ENCODE data around the gene SLCO3A1.

The SLCO3A1 gene

DNA sequence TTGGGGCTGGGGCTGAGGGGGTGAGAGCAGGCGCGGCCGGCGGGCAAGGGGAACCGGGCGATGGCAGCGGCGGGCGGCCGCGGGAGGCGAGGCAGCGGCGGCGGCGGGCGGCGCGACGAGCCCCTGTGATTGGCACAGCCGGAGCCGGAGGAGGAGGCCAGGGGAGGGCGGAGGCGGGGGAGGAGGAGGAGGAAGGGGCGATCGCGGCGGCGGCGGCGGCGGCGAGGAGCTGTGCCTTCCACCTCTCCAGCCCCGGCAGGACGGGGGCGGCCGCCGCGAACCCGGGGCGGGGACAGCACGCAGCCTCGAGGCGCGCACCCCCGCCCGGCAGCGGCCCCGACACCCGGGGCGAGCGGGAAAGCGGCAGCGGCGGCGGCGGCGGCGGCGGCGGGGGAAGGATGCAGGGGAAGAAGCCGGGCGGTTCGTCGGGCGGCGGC lies at the start of gene SLCO3A1:
TSS of gene SLCO3A1 (plus strand) at position 198 of the 437 bp plus-strand sequence.
- DNase-seq (ENCODE audit: low read depth), result no peak

DNA sequence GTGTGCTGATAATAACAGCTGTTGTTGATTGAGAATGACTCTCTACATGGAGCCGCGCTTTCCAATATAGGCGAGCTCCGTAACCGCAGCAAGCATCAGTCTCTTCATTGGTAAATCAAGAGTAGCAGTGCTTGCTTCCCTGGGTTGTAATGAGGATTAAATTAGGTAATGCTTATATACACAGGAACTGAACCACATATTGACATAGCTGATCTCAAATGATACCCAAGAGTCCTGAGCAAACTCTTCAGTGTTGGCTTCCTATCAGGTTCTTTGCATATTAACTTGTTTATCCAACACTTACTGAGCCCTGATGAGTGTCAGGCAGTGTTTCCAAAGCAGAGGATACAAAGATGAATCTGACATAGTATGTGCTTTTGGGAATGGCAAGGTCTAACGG lies 46.4 kb upstream of the SLCO3A1 start:
- DNase-seq (ENCODE audit: low read depth), result no peak

DNA sequence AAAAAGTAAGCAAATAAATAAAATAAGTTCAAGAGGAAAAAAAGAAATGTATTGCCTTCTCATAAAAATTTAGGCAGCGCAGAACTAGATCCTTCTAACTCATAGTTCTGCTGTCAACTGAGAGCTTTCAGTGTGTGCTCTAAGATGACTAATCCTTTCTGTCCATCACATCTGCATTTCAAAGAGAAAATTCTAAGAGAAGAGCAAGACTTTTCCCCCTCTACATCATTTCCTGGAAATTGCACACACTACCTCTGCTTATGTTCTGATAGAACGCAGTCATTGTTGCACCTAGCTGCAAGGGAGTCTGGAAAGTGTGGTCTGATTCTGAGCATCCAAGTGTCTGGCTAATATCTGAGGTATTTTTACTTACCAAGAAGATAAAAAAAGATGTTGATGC lies 39.6 kb upstream of the SLCO3A1 start:
- no peak for DNase-seq (ENCODE audit: low read depth)

DNA sequence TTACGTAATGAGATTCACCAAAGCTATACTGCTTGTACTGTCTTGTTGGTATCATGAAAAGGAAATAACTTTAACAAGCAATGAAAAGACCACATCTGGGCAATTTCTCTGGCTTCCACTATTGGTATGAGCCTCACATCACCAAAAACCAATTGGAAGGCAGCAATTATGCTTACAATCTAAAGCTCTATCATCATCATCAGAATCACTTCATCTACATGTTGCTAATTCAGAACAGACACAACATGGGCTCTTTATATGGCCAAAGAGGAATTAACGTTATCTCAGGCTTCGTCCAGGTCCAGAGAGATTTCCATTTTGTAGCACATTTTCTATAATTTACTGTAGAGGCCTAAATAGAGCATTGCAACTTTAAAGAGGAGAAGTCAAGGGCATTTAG lies 36.6 kb upstream of the SLCO3A1 start:
- DNase-seq (ENCODE audit: low read depth), result no peak

DNA sequence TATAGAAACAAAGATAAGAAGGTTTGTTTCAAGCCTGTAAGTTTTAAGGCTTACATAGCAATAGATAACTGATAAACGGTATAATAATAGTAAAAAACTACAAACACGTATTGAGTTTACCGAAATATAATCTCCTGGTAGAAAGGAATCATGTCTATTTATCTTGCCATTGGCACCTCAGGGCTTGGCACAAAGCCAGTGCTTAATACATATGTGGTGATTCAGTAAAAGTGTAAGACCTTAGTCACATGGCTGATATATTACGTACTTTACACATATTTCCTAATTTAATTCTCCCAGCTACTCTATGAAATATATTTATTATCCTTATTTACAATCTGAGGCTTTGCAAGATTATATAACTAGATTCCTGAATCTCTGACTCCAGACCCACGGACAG lies 32.0 kb upstream of the SLCO3A1 start:
- DNase-seq (ENCODE audit: low read depth), result no peak

DNA sequence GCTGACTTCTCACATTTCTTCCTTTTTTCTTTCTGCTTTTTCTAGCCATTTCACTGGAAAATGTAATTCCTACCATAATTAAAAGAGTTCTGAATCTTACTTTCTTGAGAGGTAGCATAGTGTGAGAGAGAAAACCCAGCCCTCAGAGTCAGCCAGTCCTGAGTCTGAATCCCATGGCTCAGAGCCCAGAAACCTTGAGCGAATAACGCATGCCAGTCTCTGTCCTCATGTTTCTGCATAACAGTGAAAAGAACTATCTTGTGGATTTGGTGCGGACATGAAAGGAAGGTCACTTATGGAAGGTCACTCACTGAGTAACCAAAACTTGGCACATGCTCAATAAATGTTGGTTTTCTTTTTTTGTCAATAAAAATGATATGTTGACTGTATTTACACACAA lies 29.3 kb upstream of the SLCO3A1 start:
- no peak for DNase-seq (ENCODE audit: low read depth)

DNA sequence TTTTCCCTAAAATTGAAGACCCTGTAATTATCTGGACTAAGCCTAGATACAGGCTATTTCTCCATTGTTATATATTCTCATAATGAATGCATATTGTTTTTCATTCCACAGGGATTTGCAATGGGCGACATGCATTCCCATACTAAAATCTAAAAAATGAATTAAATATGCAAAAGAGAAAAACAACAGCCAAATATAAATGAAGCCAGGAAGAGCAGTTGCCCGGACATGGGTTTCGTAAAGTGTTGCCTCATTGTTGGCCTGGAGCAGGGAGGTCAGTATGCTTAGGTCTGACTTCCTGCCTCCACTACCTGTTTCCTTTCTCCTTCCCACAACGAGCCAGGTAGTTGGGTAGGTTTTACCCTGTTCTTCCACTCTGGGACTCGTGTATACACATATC lies 27.1 kb upstream of the SLCO3A1 start:
- DNase-seq (ENCODE audit: low read depth), result no peak

DNA sequence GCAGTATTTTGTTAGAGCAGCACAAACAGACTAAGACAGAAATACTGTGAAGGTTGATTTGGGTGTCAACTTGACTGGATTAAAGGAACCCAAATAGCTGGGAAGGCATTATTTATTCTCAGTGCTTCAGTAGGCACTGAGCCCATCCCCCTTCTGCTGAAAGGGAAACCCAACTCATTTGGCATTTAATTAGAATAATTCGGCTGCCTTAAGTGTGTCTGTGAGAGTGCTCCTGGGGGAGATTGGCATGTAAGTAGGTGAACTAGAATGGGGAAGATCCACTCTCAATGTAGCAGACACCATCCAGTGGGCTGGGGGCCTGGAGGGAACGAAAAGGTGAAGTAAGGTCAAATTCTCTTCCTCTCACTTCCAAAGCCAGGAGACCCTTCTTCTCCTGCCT lies 20.5 kb upstream of the SLCO3A1 start:
- DNase-seq (ENCODE audit: low read depth), result no peak

DNA sequence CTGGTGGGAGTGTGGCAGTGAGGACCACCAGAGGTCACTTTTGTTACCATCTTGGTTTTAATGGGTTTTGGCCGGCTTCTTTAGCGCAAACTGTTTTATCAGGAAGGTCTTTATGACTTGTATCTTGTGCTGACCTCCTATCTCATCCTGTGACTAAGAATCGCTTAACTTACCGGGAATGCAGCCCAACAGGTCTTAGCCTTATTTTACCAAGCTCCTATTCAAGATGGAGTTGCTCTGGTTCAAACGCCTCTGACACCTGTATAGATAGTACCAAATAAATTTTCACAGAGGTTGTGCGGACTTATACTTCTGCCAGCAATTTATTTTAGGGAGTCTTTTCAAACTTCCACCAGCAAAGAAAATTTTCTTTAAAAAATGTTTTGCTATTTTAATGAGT lies 13.6 kb upstream of the SLCO3A1 start:
- no peak for DNase-seq (ENCODE audit: low read depth)

DNA sequence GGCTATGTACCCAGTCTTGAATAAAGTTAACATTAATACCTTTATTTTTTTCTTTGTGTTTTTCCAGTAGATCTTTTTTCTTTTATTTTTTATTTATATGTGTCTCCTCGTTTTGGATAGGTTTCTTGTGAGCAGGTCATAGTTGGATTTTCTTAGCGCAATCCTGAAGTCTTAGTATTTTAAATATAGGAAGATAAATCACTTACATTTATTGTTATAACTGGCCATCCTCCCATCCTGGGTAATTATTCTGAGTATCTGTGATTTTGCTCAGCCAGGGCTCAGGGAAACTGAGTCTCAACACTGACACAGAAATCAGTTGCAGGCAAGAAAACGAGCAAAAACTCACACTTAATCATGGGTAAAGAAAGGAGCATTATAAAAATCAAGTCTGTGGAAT lies 11.6 kb upstream of the SLCO3A1 start:
- no peak for DNase-seq (ENCODE audit: low read depth)

DNA sequence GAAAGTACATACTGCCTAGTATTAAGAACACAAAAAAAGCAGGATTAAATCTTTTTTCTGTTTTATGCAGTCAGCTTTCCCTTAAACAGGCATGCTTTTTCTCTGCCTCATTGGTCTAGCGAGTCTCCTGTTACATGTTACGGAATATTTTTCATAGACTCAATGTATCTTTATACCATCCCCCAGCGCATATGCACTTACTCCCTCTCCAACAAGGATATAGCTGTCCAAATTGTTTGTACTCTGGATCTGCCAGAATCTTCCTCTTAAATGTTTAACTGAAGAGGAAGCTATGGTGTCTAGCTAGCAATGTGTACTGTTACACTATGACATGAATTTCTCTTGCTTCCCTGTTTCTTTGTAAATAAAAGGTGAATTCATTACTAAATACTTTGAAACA lies 9.2 kb upstream of the SLCO3A1 start:
- no peak for DNase-seq (ENCODE audit: low read depth)

DNA sequence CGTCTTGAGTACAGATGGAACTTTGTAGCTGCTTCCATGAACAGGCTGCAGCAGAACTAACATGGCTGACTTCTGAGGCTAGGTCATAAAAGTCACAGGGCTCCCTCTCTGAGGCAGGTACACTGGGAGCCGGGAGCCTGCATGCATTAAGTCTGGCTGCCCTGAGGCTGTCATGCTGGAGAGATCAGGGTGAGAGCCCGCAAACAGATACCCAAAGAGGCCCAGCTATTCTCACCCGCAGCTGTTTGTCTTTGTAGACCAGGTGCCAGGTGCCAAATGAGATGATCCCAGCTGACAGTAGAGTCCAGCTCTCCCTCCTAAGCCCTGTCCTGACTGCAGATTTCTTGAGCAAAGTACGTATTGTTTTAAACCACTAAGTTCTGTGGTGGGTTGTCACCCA lies 8.6 kb upstream of the SLCO3A1 start:
- DNase-seq (ENCODE audit: low read depth), result no peak

DNA sequence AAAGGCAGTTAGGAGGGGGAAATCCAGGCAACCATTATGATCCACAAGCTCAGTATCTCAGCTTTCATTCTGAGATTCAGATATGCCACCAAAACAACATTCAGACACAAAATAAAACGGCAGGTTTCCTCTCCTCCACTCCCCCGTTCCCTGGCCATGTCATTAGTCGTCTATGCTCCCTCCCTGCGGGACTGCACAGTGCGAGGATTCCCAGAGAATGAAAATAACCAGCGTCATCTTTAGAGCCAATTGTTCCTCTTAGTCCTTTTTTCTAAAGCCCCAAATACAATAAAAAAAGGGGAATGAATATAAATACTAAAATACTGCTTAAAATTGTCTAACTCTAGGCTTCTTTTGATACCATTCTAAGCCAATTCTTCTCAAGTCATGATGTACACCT lies 7.8 kb upstream of the SLCO3A1 start:
- no peak for DNase-seq (ENCODE audit: low read depth)

DNA sequence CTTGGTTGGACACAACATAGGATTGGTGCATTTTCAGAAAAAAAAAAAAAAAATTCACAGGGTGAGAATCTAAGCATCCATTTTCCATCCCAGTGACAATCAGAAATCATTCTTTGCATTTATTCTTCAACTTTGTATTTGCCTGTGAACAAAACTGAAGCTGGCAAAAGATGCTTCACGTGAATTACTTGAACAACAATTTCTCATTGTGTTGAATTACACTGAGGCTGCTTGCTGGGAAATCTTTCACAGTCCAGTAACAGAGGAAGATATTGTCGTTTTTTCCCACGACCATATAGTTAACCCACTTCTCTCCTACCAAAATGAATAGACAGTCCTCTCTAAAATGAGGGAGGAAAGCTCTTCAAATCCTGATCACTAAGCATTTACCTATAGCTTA lies 4.3 kb upstream of the SLCO3A1 start:
- DNase-seq (ENCODE audit: low read depth), result no peak

DNA sequence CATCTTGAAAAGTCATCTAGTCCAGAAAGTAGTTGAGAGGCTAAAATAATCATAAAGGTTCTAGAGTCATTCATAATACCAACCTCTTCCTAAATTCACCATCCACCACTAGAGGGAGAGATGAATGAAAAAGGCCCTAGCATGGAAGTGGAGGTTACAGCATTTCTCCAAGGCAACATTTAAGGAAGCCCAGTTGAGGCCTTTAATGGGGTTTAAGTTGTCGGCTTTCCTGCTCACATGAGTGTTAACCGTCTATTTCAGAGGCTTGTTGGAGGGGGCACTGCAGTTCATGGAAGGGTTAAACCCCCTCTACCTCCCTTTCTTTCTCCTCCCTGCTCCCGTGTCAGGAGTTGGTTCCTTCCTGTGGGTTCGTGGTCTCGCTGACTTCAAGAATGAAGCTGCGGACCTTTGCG lies 3.8 kb upstream of the SLCO3A1 start:
- no peak for DNase-seq (ENCODE audit: low read depth)

DNA sequence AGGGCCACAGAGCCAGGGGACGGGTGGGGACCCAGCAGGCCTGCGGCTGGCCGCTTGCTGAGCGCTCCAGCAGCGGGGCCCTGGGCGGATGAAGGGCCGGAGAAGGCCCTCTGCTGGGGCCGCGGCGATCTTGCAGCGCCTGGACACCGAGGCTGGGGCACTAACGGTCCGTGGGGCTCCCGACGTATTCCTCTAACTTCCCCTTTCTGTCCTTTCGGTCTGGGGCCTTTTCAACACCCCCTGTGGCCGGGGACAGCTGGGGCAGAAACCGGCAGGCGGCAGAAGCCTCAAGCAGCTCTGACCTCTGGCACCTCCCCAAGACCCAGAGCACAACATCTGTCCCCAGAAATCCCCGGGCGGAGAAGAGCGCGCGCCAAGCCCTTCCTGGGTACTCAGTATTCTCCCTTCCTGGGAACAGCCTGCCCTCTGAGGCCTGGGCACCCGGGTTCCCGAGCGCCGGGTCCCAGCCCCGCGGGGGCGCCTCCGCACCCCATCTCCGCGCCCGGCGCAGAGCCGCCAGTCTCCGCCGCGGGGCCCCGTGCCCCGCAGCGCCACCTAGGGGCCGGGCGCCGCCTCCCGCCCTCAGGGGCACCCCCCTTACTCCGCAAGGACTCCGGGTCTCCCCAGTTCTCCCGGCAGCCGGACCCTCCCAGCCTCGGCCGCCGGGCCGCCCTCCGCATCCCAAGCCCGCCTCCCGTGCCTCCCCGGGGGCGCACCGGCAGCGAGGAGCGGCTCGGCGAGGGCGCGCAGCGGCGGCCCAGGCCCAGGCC lies 582 bp upstream of the SLCO3A1 start:
- DNase-seq (ENCODE audit: low read depth), result no peak

DNA sequence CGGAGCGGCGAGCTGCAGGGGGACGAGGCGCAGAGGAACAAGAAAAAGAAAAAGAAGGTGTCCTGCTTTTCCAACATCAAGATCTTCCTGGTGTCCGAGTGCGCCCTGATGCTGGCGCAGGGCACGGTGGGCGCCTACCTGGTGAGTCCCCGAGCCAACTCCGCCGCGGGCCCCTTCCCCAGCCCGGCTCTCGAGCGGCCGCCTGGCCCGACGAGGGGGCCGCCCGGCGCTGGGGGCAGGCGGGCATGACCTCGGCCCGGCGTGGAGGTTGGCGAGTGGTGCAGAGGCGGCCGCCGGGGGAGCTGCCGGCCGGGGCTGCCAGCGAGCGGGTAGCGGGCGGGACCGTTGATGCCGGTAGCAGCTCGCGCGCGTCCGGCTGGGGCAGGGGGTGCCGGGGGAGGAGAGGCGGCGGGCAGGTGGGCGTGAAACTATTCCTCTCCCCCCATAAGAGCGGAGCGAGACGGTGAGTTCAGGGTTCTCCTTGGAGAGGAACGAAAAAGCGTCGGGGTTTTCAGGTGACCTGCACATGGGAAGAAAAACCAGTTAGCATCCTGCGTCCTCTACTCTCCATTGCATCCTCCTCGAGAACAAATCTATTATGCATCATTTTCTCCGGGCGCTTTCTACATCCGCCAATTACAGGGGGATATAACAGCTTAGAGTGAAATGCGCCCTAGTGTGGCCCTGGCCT lies 585 bp downstream of the SLCO3A1 start:
- DNase-seq (ENCODE audit: low read depth), result no peak

DNA sequence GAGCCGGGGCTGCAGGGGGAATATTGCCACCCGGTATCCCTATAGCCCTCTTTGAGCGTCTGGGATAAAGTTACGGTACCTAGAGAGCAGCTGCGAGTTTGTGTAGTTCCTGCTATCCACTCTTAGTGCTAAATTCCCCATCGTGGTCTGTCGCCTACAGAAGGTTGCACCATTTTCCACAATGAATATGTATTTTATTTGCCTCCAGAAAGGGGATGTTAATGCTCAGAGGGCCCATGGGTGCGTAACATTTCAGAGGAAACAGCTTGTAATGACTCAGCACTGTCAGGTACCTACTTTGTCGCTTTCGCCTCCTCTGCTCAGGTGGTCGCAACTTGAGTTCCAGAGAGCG lies 1.1 kb downstream of the SLCO3A1 start:
- DNase-seq (ENCODE audit: low read depth), result no peak

DNA sequence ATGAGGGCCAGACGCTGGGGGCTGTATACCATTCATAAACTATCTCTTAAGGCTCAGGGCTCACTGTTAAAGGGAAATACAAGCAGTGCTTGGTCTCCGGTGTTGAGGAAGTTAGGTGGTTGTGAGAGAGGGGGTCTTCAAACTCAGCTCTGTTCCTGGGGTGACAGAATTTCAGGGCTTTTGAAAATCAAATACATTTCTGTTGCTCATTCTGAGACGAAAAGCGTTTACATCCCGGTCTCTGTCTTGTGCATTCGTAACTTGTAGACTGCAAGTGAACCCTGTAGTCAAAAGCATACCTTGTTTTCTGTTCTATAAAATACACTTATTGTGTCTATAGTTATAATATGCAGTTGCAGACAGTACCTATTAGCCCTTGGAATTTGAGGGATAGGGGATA lies 1.7 kb downstream of the SLCO3A1 start:
- no peak for DNase-seq (ENCODE audit: low read depth)

DNA sequence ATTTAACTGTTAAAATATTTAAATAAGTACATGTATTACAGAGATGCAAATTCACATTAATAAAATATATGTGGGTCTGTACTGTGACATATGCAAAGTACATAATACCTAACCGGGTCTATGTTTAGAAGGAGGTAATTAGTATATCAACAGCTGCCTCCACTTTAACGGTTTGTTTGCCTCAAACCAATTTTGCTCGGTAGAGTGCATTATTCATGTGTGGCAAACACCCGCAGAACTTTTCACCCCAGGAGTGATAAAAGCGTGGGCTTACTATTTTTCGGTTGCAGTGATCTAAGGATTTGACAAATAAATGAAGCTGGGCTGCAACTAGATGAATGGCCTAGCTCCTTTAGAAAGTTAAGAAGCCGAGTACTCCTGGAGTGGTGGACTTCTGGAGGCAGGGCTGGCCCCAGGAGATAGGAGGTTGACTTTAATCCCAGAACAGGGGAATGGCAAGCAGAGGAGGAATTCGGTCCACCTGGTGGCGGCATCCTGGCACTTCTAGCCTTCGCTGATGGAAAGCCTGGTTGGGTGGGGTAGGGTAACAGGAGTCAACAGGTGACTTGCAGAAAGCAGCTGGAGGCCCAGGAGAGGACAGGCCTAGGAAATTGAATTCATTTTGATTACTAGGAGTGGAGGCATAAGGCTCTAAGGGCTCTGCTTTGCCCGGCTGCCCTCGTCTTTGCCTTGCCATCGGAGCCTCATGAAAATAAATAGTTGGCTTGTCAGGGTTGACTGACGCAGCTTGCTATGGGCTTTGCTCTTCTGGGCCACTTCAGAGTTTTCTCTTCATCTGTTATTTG lies 2.4 kb downstream of the SLCO3A1 start:
- DNase-seq (ENCODE audit: low read depth), result no peak

DNA sequence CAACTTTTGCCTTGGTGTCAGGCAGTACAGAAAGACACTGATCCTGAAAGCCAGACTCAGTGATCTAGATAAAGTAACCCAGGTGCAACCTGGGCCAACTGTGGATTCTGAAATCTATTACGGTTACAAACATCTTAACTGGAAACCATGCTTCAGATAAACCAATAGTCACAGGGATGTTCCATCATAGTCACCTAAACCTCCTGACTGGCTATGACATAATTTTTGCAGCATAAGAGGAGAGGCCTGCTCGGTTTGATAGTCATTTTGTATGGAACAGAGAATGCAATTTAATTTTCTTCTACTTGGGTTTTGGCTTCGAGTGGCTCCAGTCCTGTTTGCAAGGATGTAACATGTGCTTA lies 3.7 kb downstream of the SLCO3A1 start:
- no peak for DNase-seq (ENCODE audit: low read depth)

DNA sequence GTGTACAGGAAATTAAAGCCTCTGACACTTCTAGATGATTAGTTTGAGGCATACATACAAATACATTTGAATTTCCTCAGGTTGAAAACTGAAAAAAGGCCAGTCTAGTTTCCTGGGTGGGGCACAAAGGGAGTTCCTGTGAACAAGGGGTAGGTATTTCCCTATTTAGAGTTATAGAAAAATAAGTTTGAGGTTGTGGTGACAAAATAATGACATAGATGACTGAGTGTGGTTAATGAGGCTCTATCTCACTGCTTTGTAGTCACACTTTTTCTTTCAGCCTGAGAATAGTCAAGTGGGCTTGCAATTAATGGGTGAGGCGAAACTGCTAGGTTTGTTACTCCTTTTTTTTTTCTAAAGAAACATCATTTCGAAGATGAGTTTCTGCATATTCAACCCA lies 4.3 kb downstream of the SLCO3A1 start:
- no peak for DNase-seq (ENCODE audit: low read depth)

DNA sequence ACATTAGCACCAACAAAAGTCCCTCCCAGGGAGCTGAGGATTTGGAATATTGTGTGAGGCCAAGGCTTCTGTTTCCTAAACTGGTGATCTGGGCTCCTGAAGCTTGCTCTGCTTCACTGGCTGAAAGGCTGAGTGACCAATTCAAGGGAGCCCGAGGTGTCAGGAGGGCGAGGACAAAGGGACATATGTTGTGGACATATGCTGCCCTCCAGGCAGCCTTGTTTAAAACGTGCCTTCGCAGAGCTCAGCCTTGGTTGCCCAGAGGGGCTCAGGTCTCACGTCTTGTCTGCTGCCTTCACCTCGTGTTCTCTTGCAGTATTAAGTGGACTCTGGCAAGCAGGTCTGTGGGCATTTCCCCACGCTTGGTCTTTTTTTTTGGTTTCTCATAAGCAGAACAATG lies 7.0 kb downstream of the SLCO3A1 start:
- no peak for DNase-seq (ENCODE audit: low read depth)
